GM15510 (cell line): ENCODE results near the gene SLC1A3.

Experiments
- POLR2A ChIP-seq: IDR thresholded peaks from 3 replicates; pipeline ENCODE4 v1.6.1; 2011; ENCODE audit warnings: borderline replicate concordance; ENCODE audit not compliant: insufficient read length; ENCODE audit errors: extremely low read depth

SLC1A3 gene

DNA sequence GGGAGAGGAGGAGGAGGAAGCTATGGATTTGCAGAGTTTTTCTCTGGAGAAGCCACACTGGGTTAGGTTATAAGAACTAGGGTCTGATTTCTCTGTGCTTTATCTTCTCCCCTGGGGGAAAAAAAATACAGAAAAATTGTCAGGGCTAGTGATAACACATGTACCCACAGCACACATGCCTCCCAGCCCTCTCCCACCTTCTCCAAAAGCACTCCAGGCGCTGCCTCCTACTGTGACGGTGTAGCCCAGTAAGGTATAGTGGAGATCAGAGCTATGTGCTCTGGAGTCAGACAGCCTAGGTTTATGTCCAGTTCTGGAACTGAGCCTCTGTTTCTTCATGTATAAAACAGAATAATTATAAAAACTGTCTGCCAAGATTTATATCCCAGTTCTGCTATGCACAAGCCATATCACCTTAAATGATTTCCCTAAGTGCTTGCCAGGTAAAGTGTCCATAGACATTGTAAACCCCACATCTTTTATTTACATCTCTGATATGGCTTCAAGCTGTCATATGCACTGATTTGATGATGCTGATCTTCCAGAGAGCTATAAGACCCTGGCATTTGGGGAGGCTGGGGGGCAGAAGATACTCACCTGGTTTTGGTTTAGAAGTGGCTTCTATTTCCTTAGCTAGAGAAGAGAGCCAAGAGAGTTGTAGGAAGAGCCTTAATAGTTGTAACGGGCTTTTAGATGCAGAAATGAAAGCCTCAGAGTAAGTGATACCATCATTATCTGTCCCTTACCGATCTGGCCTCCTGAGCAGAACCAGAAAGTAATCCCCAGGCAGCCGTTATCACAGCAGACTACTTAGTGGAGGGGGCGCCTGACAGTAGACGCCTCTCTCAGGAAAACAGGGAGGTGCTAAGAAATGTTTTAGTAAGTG is 7.6 kb downstream of the SLC1A3 start:
- no peak for TF ChIP-seq POLR2A

DNA sequence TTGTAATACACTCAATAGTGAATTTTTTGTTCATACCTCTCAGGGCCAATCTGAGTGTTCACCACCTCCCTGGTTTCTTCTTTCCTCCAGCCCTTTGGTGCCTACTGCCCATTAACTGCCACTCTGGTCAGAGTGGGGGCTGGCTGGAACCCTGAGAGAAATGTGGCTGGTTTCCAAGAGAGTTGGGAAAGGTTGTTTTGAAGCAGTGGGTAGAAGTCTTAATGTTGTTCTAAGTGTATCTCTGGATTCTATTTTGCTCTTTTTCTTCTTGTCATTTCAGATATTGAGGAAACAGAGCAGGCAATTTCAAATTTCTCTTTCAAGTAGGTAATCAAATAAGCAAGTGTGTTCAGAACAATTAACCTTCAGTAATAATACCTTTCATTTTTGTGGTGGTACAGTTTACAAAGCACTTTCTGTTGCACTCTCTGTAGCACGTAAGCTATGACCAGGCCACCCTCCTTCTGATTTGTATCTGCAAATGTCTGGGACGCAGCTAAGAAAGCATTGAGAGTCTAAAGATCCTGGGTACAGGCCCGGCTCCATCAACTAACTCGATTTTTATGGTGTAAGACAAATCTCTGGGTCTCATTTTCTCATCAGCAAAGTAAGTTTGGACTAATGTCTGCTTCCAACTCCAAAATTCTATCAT is 8.4 kb downstream of the SLC1A3 start:
- no peak for TF ChIP-seq POLR2A

- no peak for TF ChIP-seq POLR2A
Observed at GRCh38 chr5:36619012-36619635, 12.7 kb downstream of the SLC1A3 start.

GRCh38 chr5:36621985-36622384 is 15.6 kb downstream of the SLC1A3 start:
- TF ChIP-seq POLR2A, result no peak

- no peak for TF ChIP-seq POLR2A
Observed at GRCh38 chr5:36623832-36624231, 17.4 kb downstream of the SLC1A3 start.

DNA sequence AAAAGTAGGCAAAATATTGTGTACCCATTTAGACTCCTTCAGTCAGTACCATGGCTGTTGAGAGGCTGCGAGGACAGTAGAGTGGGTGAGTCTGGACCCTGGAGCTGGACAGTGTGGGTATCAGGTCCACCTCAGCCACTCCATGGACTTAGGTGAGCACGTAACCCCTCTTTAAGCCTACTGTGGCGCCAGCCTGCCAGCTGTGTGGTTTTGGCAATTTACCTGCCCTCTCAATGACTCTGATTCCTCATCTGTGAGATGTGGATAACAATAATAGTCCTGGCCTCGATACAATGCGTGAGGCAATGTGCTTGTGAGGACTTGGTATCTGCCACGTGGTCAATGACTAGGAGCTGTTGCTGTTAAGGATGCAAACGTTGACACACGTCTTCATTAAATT is 17.9 kb downstream of the SLC1A3 start:
- no peak for TF ChIP-seq POLR2A

- TF ChIP-seq POLR2A, result no peak
Observed at GRCh38 chr5:36628695-36629094, 22.3 kb downstream of the SLC1A3 start.

DNA sequence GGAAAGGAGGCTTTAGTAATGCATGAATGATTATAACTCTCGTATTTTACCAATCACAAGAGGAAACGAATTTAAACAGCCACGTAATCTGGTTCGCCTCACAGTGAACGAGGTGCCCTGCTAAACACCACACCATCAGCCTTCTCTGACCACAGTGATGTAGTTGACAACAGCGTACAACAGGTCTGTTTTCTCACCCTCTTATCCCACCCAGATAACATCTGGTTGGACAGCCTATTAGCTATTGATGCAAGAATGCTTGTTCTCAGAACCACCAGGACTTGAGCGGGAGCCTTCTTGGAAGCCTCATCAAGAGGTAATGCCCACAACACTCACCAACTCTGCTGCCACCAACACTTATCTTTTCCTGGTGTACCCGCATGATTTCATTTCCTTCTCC is 23.3 kb downstream of the SLC1A3 start:
- no peak for TF ChIP-seq POLR2A

GRCh38 chr5:36630201-36631145 is 24.1 kb downstream of the SLC1A3 start:
- TF ChIP-seq POLR2A, result no peak

GRCh38 chr5:36631154-36631553 is 24.7 kb downstream of the SLC1A3 start:
- no peak for TF ChIP-seq POLR2A

DNA sequence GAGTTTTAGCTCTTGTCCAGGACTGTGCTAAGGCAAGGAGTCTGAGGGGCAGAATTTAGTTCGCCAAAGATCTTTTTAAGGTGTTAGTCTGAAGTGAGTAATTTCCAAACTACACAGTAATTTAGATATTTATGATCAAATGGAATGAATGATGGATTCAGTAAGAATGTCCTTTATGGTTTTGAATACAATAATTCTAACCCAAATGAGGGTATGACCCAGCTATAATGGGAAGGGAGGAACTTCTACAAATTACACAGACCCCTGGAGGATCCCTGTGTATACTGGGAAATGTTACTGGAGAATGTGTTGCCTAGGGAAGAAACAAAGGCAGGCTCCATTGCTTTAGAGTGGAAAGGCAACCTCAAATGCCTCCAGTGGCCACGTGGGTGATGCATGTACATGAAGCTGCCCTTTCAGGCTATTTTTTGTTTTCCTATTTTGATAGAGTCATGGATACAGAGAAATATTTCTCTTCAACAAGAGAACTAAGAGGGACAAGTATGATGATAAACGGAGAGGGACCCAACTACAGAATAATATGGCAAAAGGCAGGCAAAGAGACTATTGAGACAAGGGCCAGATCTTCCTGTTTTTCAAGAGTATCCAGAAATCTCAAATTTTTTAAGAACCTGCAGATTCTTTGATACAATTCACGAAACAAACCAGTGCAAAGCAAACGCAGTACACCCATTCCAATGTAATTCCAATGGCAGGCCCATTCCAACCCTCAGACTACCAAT is 25.4 kb downstream of the SLC1A3 start:
- no peak for TF ChIP-seq POLR2A

DNA sequence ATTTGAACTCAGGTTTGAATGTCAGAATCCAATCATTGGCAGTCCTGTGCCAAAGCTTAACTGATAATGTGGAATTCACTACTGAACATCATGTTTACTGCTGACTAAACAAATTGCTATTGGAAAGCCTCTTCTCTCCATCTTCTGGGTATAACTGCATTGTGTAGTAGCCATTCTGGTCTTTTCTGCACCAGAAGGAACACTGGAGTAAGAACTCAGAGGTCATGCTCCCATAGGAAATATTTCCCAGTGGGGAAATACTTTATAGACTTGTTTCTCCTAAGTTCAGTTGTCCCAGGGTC is 25.9 kb downstream of the SLC1A3 start:
- TF ChIP-seq POLR2A, result no peak

DNA sequence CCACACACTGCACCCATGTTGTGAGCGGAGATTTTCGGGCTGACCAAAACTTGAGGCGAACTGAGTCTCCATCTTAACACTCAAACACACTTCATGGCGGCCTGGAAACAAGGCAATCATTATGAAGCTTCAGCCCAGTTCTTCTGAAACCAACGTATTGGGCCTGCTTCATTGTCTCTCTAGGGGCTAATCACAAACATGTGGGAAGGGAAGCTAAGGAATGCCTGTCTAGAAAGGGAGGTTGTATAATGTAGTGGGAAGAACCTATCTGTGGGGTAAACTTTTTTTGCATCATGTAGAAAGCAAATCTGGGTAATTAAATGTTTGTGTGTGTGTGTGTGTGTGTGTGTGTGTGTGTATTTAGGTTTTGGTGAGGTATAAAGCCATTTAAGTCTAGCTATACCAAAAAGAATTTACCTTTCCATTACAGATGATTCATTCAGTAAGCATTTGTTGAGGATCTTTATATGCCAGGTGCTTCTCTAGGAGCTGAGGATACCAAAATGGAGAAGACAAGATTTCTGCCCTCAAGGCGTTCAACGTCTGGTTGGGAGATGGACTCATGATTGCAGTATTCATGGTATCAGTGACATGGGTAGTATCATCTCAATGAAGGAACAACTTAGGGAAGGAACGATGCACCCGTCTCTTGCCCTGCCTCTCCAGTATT is 29.4 kb downstream of the SLC1A3 start:
- no peak for TF ChIP-seq POLR2A
